ENCODE measurements around the gene DOCK9. TPM values are rescaled to one million over a fixed set of nuclear protein-coding genes. Genes with fewer than 3 reads are reported as not detected.

DOCK9 gene
- total RNA-seq, 1 donor: 44.5 TPM

DNA sequence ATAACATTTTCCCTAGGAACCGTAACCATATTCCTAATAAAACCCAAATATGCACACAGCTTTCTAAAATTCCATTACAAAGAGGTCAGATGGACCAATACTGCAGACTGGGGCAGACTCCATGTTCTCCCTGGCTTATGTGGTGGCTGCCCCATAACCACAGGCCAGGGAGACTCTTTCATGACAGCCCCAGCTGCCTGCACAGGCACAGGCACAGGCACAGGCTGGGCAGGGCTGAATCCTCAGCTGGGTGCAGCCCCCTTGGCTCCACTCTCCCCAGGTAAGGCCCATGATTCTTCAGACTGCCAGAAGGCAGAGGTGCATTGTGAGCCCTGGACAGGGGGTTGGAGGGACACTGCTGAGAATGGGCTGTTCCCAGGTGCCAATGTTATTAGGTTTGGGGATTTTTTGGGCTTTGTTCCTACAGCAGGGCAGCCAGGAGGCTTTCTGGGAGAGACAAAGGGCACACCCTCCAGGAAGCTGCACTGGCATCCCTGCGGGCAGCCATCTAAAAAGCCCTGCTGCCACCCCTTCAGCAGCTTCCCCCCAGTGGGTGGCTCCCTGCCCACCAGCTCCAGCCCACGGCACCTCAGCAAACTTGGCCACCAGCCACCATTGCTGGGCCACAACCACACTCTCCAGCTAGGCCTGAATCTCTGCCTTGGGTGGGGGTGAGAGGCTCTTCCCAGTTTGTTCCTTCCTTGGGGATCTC lies 20.0 kb downstream of the DOCK9 start:
- Histone ChIP-seq H3K9me3 (ENCODE audit: low read depth, low read length) (no peaks in the 10 kb centered on the region), H3K4me3 (ENCODE audit: insufficient read depth, low read length) (no peak overlapping the region), H3K4me1 (ENCODE audit: insufficient read depth, low read length) (no peaks in the 10 kb centered on the region), H2AFZ (ENCODE audit: low read length) (no peak overlapping the region), H3K27ac (ENCODE audit: low read depth, low read length) (no peak overlapping the region), H3K27me3 (ENCODE audit: insufficient read depth, low read length) (no peaks in the 10 kb centered on the region), H3K4me2 (ENCODE audit: insufficient read depth, low read length) (no peak overlapping the region), H3K36me3 (ENCODE audit: insufficient read depth, low read length) (no peaks in the 10 kb centered on the region), H3K79me2 (ENCODE audit: insufficient read depth, low read length) (no peaks in the 10 kb centered on the region), H4K20me1 (ENCODE audit: insufficient read depth, low read length) (peaks cover 2% of the 10 kb centered on the region)
- DNase-seq (ENCODE audit: insufficient read length, low spot score, missing footprints): no peak
- TF ChIP-seq, protein P1, sequence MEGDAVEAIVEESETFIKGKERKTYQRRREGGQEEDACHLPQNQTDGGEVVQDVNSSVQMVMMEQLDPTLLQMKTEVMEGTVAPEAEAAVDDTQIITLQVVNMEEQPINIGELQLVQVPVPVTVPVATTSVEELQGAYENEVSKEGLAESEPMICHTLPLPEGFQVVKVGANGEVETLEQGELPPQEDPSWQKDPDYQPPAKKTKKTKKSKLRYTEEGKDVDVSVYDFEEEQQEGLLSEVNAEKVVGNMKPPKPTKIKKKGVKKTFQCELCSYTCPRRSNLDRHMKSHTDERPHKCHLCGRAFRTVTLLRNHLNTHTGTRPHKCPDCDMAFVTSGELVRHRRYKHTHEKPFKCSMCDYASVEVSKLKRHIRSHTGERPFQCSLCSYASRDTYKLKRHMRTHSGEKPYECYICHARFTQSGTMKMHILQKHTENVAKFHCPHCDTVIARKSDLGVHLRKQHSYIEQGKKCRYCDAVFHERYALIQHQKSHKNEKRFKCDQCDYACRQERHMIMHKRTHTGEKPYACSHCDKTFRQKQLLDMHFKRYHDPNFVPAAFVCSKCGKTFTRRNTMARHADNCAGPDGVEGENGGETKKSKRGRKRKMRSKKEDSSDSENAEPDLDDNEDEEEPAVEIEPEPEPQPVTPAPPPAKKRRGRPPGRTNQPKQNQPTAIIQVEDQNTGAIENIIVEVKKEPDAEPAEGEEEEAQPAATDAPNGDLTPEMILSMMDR (IDR thresholded peaks at IDR 0.05; ENCODE audit: extremely low read depth, low read depth, low read length): no peak

DNA sequence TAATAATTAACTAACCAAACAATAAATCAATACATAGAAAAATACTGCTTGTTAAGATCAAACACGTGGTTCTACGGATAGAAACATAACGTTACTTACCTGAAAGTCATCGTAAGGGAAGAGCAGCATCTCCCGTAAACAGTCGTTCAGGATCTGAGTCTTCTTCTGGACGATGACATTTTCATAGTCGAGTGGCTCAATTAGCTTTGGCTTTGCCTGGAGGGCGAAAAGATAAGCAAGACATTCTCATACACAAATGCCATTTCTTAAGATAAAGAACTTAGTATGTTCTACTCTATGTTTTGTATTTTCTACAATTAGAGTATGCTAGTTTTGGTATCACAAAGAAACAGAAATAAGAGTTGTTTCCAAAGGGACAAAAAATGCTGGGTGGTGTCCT lies 22.5 kb downstream of the DOCK9 start:
- Histone ChIP-seq H3K4me1 (ENCODE audit: insufficient read depth, low read length) (no peaks in the 10 kb centered on the region), H3K36me3 (ENCODE audit: insufficient read depth, low read length) (no peaks in the 10 kb centered on the region), H3K27ac (ENCODE audit: low read depth, low read length) (no peak overlapping the region), H2AFZ (ENCODE audit: low read length) (no peak overlapping the region), H3K79me2 (ENCODE audit: insufficient read depth, low read length) (no peaks in the 10 kb centered on the region), H3K4me2 (ENCODE audit: insufficient read depth, low read length) (no peak overlapping the region), H3K9me3 (ENCODE audit: low read depth, low read length) (no peaks in the 10 kb centered on the region), H4K20me1 (ENCODE audit: insufficient read depth, low read length) (peaks cover 2% of the 10 kb centered on the region), H3K27me3 (ENCODE audit: insufficient read depth, low read length) (no peaks in the 10 kb centered on the region), H3K4me3 (ENCODE audit: insufficient read depth, low read length) (no peak overlapping the region)
- TF ChIP-seq, protein P1 (IDR thresholded peaks at IDR 0.05; ENCODE audit: extremely low read depth, low read depth, low read length): no peak
- no peak for DNase-seq (ENCODE audit: insufficient read length, low spot score, missing footprints)

DNA sequence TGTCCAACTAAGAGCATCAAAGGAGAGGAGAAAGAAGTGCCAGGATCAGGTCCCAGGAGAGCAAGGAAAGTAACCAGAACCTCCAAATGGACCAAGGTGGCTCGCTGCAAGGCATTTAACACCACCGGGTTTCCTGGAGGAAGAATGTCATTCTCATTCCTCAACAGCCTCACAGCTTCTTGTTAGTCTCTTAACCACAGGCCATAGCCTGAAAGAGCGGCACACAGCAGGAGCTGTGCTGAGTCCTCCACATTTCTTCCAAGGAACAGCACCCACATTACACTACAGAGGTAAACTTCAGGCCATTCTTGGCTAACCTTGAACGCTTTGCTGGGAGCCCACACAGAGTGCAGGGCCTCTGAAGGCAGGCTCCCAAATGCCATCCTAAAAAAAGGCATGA lies 23.6 kb downstream of the DOCK9 start:
- TF ChIP-seq, protein P1 (IDR thresholded peaks at IDR 0.05; ENCODE audit: extremely low read depth, low read depth, low read length): no peak

DNA sequence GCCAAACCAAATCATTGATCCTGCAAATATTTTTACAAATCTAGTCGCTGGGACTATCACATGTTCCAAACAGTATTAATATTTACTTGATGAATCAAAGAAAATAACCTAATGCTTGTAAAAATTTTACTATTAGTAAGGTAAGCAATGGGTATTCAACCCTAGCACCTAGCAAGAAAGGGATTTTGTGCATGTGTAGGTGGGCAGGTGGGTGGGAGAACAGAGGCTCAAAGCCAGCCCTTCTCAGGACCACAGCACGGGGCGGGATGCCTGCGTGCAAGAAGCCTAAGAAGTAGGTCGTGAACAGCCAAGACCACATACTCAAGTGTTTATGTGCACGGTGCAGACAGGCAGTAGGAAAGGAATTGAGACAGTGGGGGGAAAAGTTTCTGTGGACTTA lies 26.6 kb downstream of the DOCK9 start:
- H3K27me3 ChIP-seq (ENCODE audit: insufficient read depth, low read length): no peaks in the 10 kb centered on the region
- no peak overlapping the region for H3K4me2 ChIP-seq (ENCODE audit: insufficient read depth, low read length)
- no peaks in the 10 kb centered on the region for H4K20me1 ChIP-seq (ENCODE audit: insufficient read depth, low read length)
- no peak overlapping the region for H3K4me3 ChIP-seq (ENCODE audit: insufficient read depth, low read length)
- TF ChIP-seq, protein P1 (IDR thresholded peaks at IDR 0.05; ENCODE audit: extremely low read depth, low read depth, low read length): no peak
- H3K4me1 ChIP-seq (ENCODE audit: insufficient read depth, low read length): no peaks in the 10 kb centered on the region
- no peak overlapping the region for H2AFZ ChIP-seq (ENCODE audit: low read length)
- no peak for DNase-seq (ENCODE audit: insufficient read length, low spot score, missing footprints)
- H3K9me3 ChIP-seq (ENCODE audit: low read depth, low read length): no peaks in the 10 kb centered on the region
- no peak overlapping the region for H3K27ac ChIP-seq (ENCODE audit: low read depth, low read length)
- no peaks in the 10 kb centered on the region for H3K79me2 ChIP-seq (ENCODE audit: insufficient read depth, low read length)
- no peaks in the 10 kb centered on the region for H3K36me3 ChIP-seq (ENCODE audit: insufficient read depth, low read length)

More for the DNA sequence above, 23.6 kb downstream of the DOCK9 start:
- peaks cover 2% of the 10 kb centered on the region for H4K20me1 ChIP-seq (ENCODE audit: insufficient read depth, low read length)
- DNase-seq (ENCODE audit: insufficient read length, low spot score, missing footprints): no peak
- H3K79me2 ChIP-seq (ENCODE audit: insufficient read depth, low read length): no peaks in the 10 kb centered on the region
- no peak overlapping the region for H2AFZ ChIP-seq (ENCODE audit: low read length)
- no peak overlapping the region for H3K27ac ChIP-seq (ENCODE audit: low read depth, low read length)
- H3K36me3 ChIP-seq (ENCODE audit: insufficient read depth, low read length): no peaks in the 10 kb centered on the region
- H3K4me2 ChIP-seq (ENCODE audit: insufficient read depth, low read length): no peak overlapping the region
- H3K4me1 ChIP-seq (ENCODE audit: insufficient read depth, low read length): no peaks in the 10 kb centered on the region
- H3K27me3 ChIP-seq (ENCODE audit: insufficient read depth, low read length): no peaks in the 10 kb centered on the region
- H3K9me3 ChIP-seq (ENCODE audit: low read depth, low read length): no peaks in the 10 kb centered on the region
- H3K4me3 ChIP-seq (ENCODE audit: insufficient read depth, low read length): no peak overlapping the region

All from osteoblast (primary cell).